Measurements from ENCODE around the gene FURIN.

FURIN gene

DNA sequence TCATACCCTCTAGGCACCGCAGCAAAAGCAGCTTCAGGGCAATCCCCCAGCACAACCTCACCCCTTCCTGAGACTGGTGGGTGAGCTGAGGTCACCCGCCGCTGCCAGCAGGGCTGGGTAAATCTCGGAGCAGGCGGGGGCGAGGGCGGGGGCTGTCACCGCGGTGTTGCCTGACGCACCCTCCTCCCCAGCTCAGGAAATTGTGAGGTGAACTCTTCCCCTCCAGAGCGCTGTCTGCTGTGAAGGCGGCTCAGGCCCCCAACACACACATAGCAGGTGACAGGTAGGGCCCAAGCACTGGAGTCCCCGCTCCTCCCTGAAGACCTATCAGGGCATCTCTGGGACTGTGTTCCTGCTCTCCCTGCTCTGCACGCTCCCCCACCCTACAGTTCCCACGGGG, 30.2 kb upstream of the FURIN start:
- no peak for DNase-seq (ENCODE audit: low read depth, low spot score)
- Histone ChIP-seq H3K27me3 (ENCODE audit: insufficient read depth, insufficient read length) (no peaks in the 10 kb centered on the region), H3K36me3 (ENCODE audit: insufficient read depth, insufficient read length, low read length) (no peaks in the 10 kb centered on the region), H3K9me3 (ENCODE audit: insufficient read depth, low read length) (no peaks in the 10 kb centered on the region), H3K9ac (ENCODE audit: insufficient read length, low read depth) (no peak overlapping the region), H3K4me3 (ENCODE audit: insufficient read length, low read depth) (no peak overlapping the region), H3K4me1 (ENCODE audit: insufficient read depth, insufficient read length) (peaks cover 27% of the 10 kb centered on the region)
- no peak for TF ChIP-seq YY1 (IDR thresholded peaks at IDR 0.05; ENCODE audit: insufficient read depth, insufficient read length)
- TF ChIP-seq SUZ12 (IDR thresholded peaks at IDR 0.05; ENCODE audit: extremely low read depth, insufficient read depth, insufficient read length) = no peak
- TF ChIP-seq ZNF274 (IDR thresholded peaks at IDR 0.05; ENCODE audit: low read depth, low read length) = no peak

DNA sequence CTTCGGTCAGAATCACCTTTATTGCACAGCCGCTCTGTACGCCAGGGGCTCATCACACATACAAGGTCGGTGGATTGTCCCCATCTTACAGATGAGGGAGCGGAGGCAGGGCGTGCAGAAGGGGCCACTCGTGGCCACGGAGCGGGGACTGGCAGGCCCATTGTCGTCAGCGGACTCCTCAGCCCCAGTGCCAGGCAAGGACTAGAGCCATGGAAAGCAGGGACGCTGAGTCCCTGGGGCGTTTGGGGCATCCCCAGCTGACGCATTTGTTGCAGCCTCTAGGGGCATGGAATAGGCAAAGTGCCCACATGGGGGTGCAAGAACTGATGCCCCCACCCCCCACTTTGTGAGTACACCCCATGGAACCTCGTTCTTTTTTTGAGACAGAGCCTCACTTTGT, 29.8 kb upstream of the FURIN start:
- H3K4me3 ChIP-seq (ENCODE audit: insufficient read length, low read depth) = no peak overlapping the region
- H3K4me1 ChIP-seq (ENCODE audit: insufficient read depth, insufficient read length) = peaks cover 27% of the 10 kb centered on the region
- TF ChIP-seq ZNF274 (IDR thresholded peaks at IDR 0.05; ENCODE audit: low read depth, low read length) = no peak
- TF ChIP-seq YY1 (IDR thresholded peaks at IDR 0.05; ENCODE audit: insufficient read depth, insufficient read length) = no peak
- TF ChIP-seq SUZ12 (IDR thresholded peaks at IDR 0.05; ENCODE audit: extremely low read depth, insufficient read depth, insufficient read length) = no peak
- H3K9me3 ChIP-seq (ENCODE audit: insufficient read depth, low read length) = no peaks in the 10 kb centered on the region
- H3K9ac ChIP-seq (ENCODE audit: insufficient read length, low read depth) = no peak overlapping the region
- no peaks in the 10 kb centered on the region for H3K27me3 ChIP-seq (ENCODE audit: insufficient read depth, insufficient read length)
- H3K36me3 ChIP-seq (ENCODE audit: insufficient read depth, insufficient read length, low read length) = no peaks in the 10 kb centered on the region
- DNase-seq (ENCODE audit: low read depth, low spot score) = no peak

DNA sequence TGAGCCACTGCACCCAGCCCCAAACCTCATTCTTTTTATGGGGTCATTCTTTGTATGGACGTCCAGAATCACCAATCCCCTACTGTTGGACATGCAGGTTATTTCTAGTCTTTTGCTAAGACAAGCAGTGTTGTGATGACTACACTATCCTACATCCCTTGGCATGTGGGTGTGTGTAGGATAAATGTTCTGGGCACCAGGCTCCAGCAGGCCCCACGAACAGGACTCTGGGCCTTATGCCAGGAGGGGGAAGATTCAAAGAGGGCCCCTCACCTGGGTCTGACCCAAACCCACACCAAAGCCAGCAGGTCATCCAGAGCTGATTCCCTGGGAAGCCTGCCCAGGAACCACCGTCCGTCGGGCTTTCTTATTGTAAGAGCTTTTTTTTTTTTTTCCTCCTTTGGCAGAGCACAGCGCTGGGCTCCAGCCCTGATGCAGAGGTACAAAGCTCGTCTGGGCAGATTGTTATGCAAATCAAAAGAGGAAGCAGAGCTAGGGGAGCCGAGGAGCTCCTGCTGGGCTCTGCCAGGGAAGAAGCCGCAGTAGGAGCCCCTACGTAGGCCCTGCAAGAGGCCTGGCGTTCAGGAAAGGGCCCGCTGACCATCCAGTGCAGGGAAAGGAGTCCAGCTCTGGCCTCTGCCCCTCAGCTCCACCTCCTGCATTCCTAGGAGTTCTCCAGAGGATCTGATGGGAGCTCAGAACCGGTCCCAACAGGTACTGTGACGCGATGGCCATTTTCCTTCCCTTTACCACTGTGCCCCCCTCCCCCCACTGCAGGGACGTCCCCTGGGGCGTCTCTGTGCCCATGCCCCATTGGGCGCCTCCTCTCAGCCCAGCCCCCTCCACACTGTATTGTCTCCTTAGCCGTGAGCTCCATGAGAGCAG, 29.0 kb upstream of the FURIN start:
- Histone ChIP-seq H3K27me3 (ENCODE audit: insufficient read depth, insufficient read length) (no peaks in the 10 kb centered on the region), H3K4me3 (ENCODE audit: insufficient read length, low read depth) (peak overlapping the region; percentile 25), H3K9ac (ENCODE audit: insufficient read length, low read depth) (peak overlapping the region; percentile 65), H3K9me3 (ENCODE audit: insufficient read depth, low read length) (no peaks in the 10 kb centered on the region), H3K4me1 (ENCODE audit: insufficient read depth, insufficient read length) (peaks cover 29% of the 10 kb centered on the region), H3K36me3 (ENCODE audit: insufficient read depth, insufficient read length, low read length) (no peaks in the 10 kb centered on the region)
- peak; percentile 90 for DNase-seq (ENCODE audit: low read depth, low spot score)
- TF ChIP-seq ZNF274 (IDR thresholded peaks at IDR 0.05; ENCODE audit: low read depth, low read length) = no peak
- no peak for TF ChIP-seq YY1 (IDR thresholded peaks at IDR 0.05; ENCODE audit: insufficient read depth, insufficient read length)
- TF ChIP-seq SUZ12 (IDR thresholded peaks at IDR 0.05; ENCODE audit: extremely low read depth, insufficient read depth, insufficient read length) = no peak

DNA sequence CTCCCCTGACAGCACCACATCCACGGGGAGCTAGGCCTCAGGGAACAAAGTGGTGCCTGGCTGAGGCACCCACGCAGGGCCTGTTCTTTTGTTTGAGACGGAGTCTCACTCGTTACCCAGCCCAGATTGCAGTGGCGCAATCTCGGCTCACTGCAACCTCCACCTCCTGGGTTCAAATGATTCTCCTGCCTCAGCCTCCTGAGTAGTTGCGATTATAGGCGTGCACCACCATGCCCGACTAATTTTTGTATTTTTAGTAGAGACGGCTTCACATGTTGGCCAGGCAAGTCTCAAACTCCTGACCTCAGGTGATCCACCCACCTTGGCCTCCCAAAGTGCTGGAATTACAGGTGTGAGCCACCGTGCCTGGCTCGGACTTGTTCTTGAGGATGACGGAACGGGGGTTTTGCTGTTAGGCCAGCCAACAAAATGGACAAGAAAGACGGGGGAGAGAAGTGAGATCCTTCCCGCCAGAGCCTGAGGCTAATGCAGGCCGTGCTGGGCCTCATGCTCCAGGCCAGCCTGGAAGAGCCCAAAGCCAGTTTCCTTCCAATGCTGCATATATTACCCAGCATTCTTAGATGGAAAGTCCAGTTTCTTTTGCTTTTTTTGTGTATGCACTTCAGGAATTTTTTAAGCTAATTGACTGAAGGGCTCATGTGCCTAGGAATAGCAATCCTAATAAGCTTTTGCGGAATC, 28.1 kb upstream of the FURIN start:
- H3K27me3 ChIP-seq (ENCODE audit: insufficient read depth, insufficient read length) = no peaks in the 10 kb centered on the region
- no peaks in the 10 kb centered on the region for H3K36me3 ChIP-seq (ENCODE audit: insufficient read depth, insufficient read length, low read length)
- TF ChIP-seq SUZ12 (IDR thresholded peaks at IDR 0.05; ENCODE audit: extremely low read depth, insufficient read depth, insufficient read length) (no peak), ZNF274 (IDR thresholded peaks at IDR 0.05; ENCODE audit: low read depth, low read length) (no peak), YY1 (IDR thresholded peaks at IDR 0.05; ENCODE audit: insufficient read depth, insufficient read length) (no peak)
- no peak for DNase-seq (ENCODE audit: low read depth, low spot score)
- peak overlapping the region; percentile 25 for H3K4me3 ChIP-seq (ENCODE audit: insufficient read length, low read depth)
- H3K9me3 ChIP-seq (ENCODE audit: insufficient read depth, low read length) = no peaks in the 10 kb centered on the region
- H3K9ac ChIP-seq (ENCODE audit: insufficient read length, low read depth) = peak overlapping the region; percentile 65
- H3K4me1 ChIP-seq (ENCODE audit: insufficient read depth, insufficient read length) = peaks cover 36% of the 10 kb centered on the region

GRCh38 chr15:90840954-90841353, 27.4 kb upstream of the FURIN start:
- peaks cover 40% of the 10 kb centered on the region for H3K4me1 ChIP-seq (ENCODE audit: insufficient read depth, insufficient read length)
- no peak for TF ChIP-seq YY1 (IDR thresholded peaks at IDR 0.05; ENCODE audit: insufficient read depth, insufficient read length)
- no peak for TF ChIP-seq ZNF274 (IDR thresholded peaks at IDR 0.05; ENCODE audit: low read depth, low read length)
- no peak for TF ChIP-seq SUZ12 (IDR thresholded peaks at IDR 0.05; ENCODE audit: extremely low read depth, insufficient read depth, insufficient read length)
- no peak overlapping the region for H3K9ac ChIP-seq (ENCODE audit: insufficient read length, low read depth)
- no peaks in the 10 kb centered on the region for H3K36me3 ChIP-seq (ENCODE audit: insufficient read depth, insufficient read length, low read length)
- H3K9me3 ChIP-seq (ENCODE audit: insufficient read depth, low read length) = no peaks in the 10 kb centered on the region
- H3K4me3 ChIP-seq (ENCODE audit: insufficient read length, low read depth) = no peak overlapping the region
- no peak for DNase-seq (ENCODE audit: low read depth, low spot score)
- H3K27me3 ChIP-seq (ENCODE audit: insufficient read depth, insufficient read length) = no peaks in the 10 kb centered on the region

- TF ChIP-seq YY1 (IDR thresholded peaks at IDR 0.05; ENCODE audit: insufficient read depth, insufficient read length) = no peak
- no peak for TF ChIP-seq SUZ12 (IDR thresholded peaks at IDR 0.05; ENCODE audit: extremely low read depth, insufficient read depth, insufficient read length)
- TF ChIP-seq ZNF274 (IDR thresholded peaks at IDR 0.05; ENCODE audit: low read depth, low read length) = no peak
- Histone ChIP-seq H3K9me3 (ENCODE audit: insufficient read depth, low read length) (no peaks in the 10 kb centered on the region), H3K9ac (ENCODE audit: insufficient read length, low read depth) (no peak overlapping the region), H3K4me1 (ENCODE audit: insufficient read depth, insufficient read length) (peaks cover 23% of the 10 kb centered on the region), H3K36me3 (ENCODE audit: insufficient read depth, insufficient read length, low read length) (no peaks in the 10 kb centered on the region), H3K4me3 (ENCODE audit: insufficient read length, low read depth) (no peak overlapping the region), H3K27me3 (ENCODE audit: insufficient read depth, insufficient read length) (no peaks in the 10 kb centered on the region)
- DNase-seq (ENCODE audit: low read depth, low spot score) = no peak
Measured at GRCh38 chr15:90844696-90845095, 23.7 kb upstream of the FURIN start.

All from NT2/D1 (cell line).